GM12878 (cell line): ENCODE results near the gene PLAC8. TPM values are rescaled to one million over a fixed set of nuclear protein-coding genes. Genes with fewer than 3 reads are reported as not detected.

Source experiments
- ATAC-seq: fragments of 200-7000 bp; cut with Tn5 transposase; 3 replicates; pipeline ENCODE4 v1.9.1; 2020; ENCODE audit warnings: mild to moderate bottlenecking, moderate library complexity
- BruUV-seq: library from RNA; stranded (reverse); fragments of 400-500 nt; replicated peaks from 2 replicates; lab custom pipeline; 2021; lab: Mats Ljungman, UMichigan
- CTCF ChIA-PET: fragments of 300-600 bp; sonication (Branson Sonifier 250); formaldehyde crosslinking; extraction: SDS; loops from one replicate; lab custom pipeline; 2021; ENCODE audit warnings: inconsistent platforms; lab: Yijun Ruan, JAX
- POLR2A ChIA-PET: fragments of 350-600 bp; formaldehyde crosslinking; extraction: SDS; loops from one replicate; lab custom pipeline; 2021; ENCODE audit warnings: inconsistent platforms; lab: Charles Lee
- RAD21 ChIA-PET: fragments of 300-600 bp; sonication (Branson Sonifier 250); formaldehyde crosslinking; loops from one replicate; lab custom pipeline; 2023; ENCODE audit warnings: antibody characterized with exemption; ENCODE audit not compliant: unreplicated experiment; lab: Charles Lee
- SMC1A ChIA-PET: fragments of 300-600 bp; sonication (Branson Sonifier 250); formaldehyde crosslinking; loops from one replicate; lab custom pipeline; 2023; ENCODE audit not compliant: unreplicated experiment, uncharacterized antibody; lab: Charles Lee
- DNase-seq: peaks from one replicate; pipeline ENCODE4 v3.0.0-alpha.2; 2011; ENCODE audit warnings: low read depth, low spot score
- FAIRE-seq: peaks from 3 replicates; lab custom pipeline; 2011; peaks lifted over from hg19 to GRCh38; lab: Jason Lieb, UNC
- H2AFZ ChIP-seq: 2 replicates; pipeline ENCODE4 v1.6.0; 2011; ENCODE audit warnings: low read depth, low read length, control low read depth; ENCODE audit not compliant: control insufficient read depth
- H3K27ac ChIP-seq: 2 replicates; pipeline ENCODE4 v1.5.1; 2011; ENCODE audit warnings: control low read depth; ENCODE audit not compliant: control insufficient read depth, insufficient read depth
- H3K27me3 ChIP-seq, 2 experiments: replicated peaks in 1 of 2; 2 replicates each; pipeline versions ENCODE4 v1.6.0 to v1.6.1; 2011; ENCODE audit warnings: low read length in 1 of 2; ENCODE audit not compliant: control insufficient read depth in 2 of 2, insufficient read depth in 2 of 2
- H3K36me3 ChIP-seq, 2 experiments: 2 replicates each; pipeline ENCODE4 v1.5.1; 2011; ENCODE audit warnings: low read length in 1 of 2; ENCODE audit not compliant: control insufficient read depth in 2 of 2, insufficient read depth in 2 of 2
- H3K4me1 ChIP-seq: 2 replicates; pipeline ENCODE4 v1.6.1; 2011; ENCODE audit warnings: mild to moderate bottlenecking, low read length, moderate library complexity, mixed read lengths; ENCODE audit not compliant: control insufficient read depth, insufficient read depth
- H3K4me2 ChIP-seq: 2 replicates; pipeline ENCODE4 v1.6.0; 2011; ENCODE audit warnings: control low read depth; ENCODE audit not compliant: control insufficient read depth, insufficient read depth
- H3K4me3 ChIP-seq: fragments of 200-600 bp; sonication (generic); 2 replicates; pipeline ENCODE4 v1.5.1; 2016
- H3K79me2 ChIP-seq: 2 replicates; pipeline ENCODE4 v1.6.0; 2011; ENCODE audit warnings: low read length; ENCODE audit not compliant: control insufficient read depth, insufficient read depth
- H3K9ac ChIP-seq: 2 replicates; pipeline ENCODE4 v1.8.0; 2011; ENCODE audit warnings: low read length, control low read depth, mixed read lengths; ENCODE audit not compliant: control insufficient read depth, insufficient read depth
- H3K9me3 ChIP-seq: replicated peaks from 3 replicates; pipeline ENCODE4 v1.5.1; 2011; ENCODE audit warnings: mild to moderate bottlenecking, low read length; ENCODE audit not compliant: control insufficient read depth, insufficient read depth
- H4K20me1 ChIP-seq: 2 replicates; pipeline ENCODE4 v1.6.0; 2011; ENCODE audit not compliant: control insufficient read depth, insufficient read depth
- ASH2L ChIP-seq: fragments of 300-600, 200-600 bp; sonication (generic); IDR thresholded peaks from 2 replicates; pipeline ENCODE4 v1.6.1; 2017; ENCODE audit warnings: low read depth, mild to moderate bottlenecking, borderline replicate concordance
- BACH1 ChIP-seq: fragments of 450-650 bp; IDR thresholded peaks from 2 replicates; pipeline ENCODE4 v1.6.1; 2017; ENCODE audit warnings: mild to moderate bottlenecking, borderline replicate concordance
- CBFB ChIP-seq: IDR thresholded peaks from 2 replicates; pipeline ENCODE4 v1.6.1; 2016; ENCODE audit warnings: antibody characterized with exemption, low read depth
- ELK1 ChIP-seq: IDR thresholded peaks from 2 replicates; pipeline ENCODE4 v1.6.1; 2012; ENCODE audit warnings: low read depth, low read length, improper control_type of control experiment
- GATAD2B ChIP-seq: fragments of 450-650 bp; conservative IDR thresholded peaks from 2 replicates; pipeline ENCODE4 v1.6.1; 2017; ENCODE audit warnings: low read depth, mild to moderate bottlenecking, moderate library complexity
- IKZF1 ChIP-seq: fragments of 450-650 bp; conservative IDR thresholded peaks from 2 replicates; pipeline ENCODE4 v1.6.1; 2017; ENCODE audit warnings: antibody characterized with exemption, mild to moderate bottlenecking
- IKZF2 ChIP-seq, 2 experiments: fragments of 450-650 bp; IDR thresholded peaks; 2 replicates each; pipeline ENCODE4 v1.6.1; 2017; ENCODE audit warnings: mild to moderate bottlenecking in 2 of 2, moderate library complexity in 2 of 2
- IRF5 ChIP-seq: fragments of 450-650 bp; IDR thresholded peaks from 2 replicates; pipeline ENCODE4 v1.6.1; 2017; ENCODE audit warnings: borderline replicate concordance
- MAX ChIP-seq: IDR thresholded peaks from 2 replicates; pipeline ENCODE4 v1.6.1; 2012; ENCODE audit warnings: low read depth, low read length, improper control_type of control experiment
- MEF2B ChIP-seq: fragments of 450-650 bp; IDR thresholded peaks from 2 replicates; pipeline ENCODE4 v1.6.1; 2018; ENCODE audit warnings: mild to moderate bottlenecking, moderate library complexity; ENCODE audit not compliant: partially characterized antibody, poor library complexity, severe bottlenecking
- MTA2 ChIP-seq: fragments of 450-650 bp; IDR thresholded peaks from 2 replicates; pipeline ENCODE4 v1.6.1; 2016; ENCODE audit warnings: low read depth, mild to moderate bottlenecking, moderate library complexity
- NFIC ChIP-seq: IDR thresholded peaks from 2 replicates; pipeline ENCODE4 v1.6.1; 2012; ENCODE audit warnings: low read depth, mild to moderate bottlenecking, inconsistent platforms, low read length, moderate library complexity
- NFXL1 ChIP-seq: fragments of 450-650 bp; IDR thresholded peaks from 2 replicates; pipeline ENCODE4 v1.6.1; 2017; ENCODE audit warnings: antibody characterized with exemption, mild to moderate bottlenecking, borderline replicate concordance
- POLR2A ChIP-seq: IDR thresholded peaks from 2 replicates; pipeline ENCODE4 v1.6.1; 2011; ENCODE audit warnings: low read depth, mild to moderate bottlenecking, low read length
- RAD21 ChIP-seq: IDR thresholded peaks from 2 replicates; pipeline ENCODE4 v1.6.1; 2011; ENCODE audit warnings: mild to moderate bottlenecking, low read depth, low read length, moderate library complexity; ENCODE audit not compliant: insufficient read depth
- RELB ChIP-seq: fragments of 450-650 bp; IDR thresholded peaks from 2 replicates; pipeline ENCODE4 v1.6.1; 2017; ENCODE audit warnings: low read depth, mild to moderate bottlenecking, moderate library complexity
- TCF12 ChIP-seq: IDR thresholded peaks from 2 replicates; pipeline ENCODE4 v1.6.1; 2011; ENCODE audit warnings: low read depth, mild to moderate bottlenecking, low read length
- TCF3 ChIP-seq: IDR thresholded peaks from 2 replicates; pipeline ENCODE4 v1.6.1; 2012; ENCODE audit warnings: low read depth, mild to moderate bottlenecking, low read length, borderline replicate concordance; ENCODE audit not compliant: insufficient read depth
- ZNF207 ChIP-seq: fragments of 450-650 bp; IDR thresholded peaks from 2 replicates; pipeline ENCODE4 v1.6.1; 2014; ENCODE audit warnings: antibody characterized with exemption, mild to moderate bottlenecking, borderline replicate concordance
- WGBS: methylation state at CpG from one replicate; pipeline ENCODE4 v1.1.6; 2016; ENCODE audit warnings: low lambda C conversion rate; ENCODE audit not compliant: insufficient replicate concordance, insufficient coverage; ENCODE audit errors: missing lambda C conversion rate; 5-methylcytosine and 5-hydroxymethylcytosine counted together
- in situ Hi-C: fragments of 300-500 bp; cut with MboI; formaldehyde crosslinking; loops from 9 replicates; pipeline ENCODE4 v1.14.3; 2018; ENCODE audit warnings: mixed read lengths
- intact Hi-C: fragments of 100-400 bp; cut with micrococcal nuclease; formaldehyde crosslinking; loops from one replicate; pipeline ENCODE4 v1.14.2; 2022; ENCODE audit not compliant: unreplicated experiment
- polyA plus RNA-seq, 11 experiments: library from polyadenylated mRNA; depleted of rRNA in 4 of 11; unstranded in 6 of 11; stranded (reverse) in 5 of 11; fragments of >200 nt; fragmentation: Nextera tagmentation in 4 of 11; fragmentation: Illumina TruSeq in 1 of 11; extraction: Ambion mirVana in 4 of 11; extraction: Trizol in 1 of 11; gene quantifications; 1 replicate in 1 of 11; 2 replicates in 10 of 11; pipeline versions ENCODE4 v1.2.1 to v1.2.3, GENCODE V29; 2011 to 2016; ENCODE audit warnings: inconsistent platforms in 2 of 11, missing spikeins in 2 of 11, low read depth in 1 of 11
- total RNA-seq, 4 experiments: library from RNA; depleted of rRNA in 3 of 4; stranded (reverse); fragments of >200 nt in 3 of 4; fragmentation: Illumina TruSeq in 1 of 4; extraction: Trizol in 1 of 4; gene quantifications; 2 replicates each; pipeline versions ENCODE4 v1.2.1 to v1.2.3, GENCODE V29; 2013 to 2021

The PLAC8 gene
- total and polyA plus RNA-seq, 10 of the 15 experiments (the other 5 are each of a cell fraction or from before 2014, with no cell fraction given): 214 to 841 (median 348) TPM

GRCh38 chr4:83110223-83110945 lies 4.1 kb downstream of the PLAC8 start:
- intact Hi-C loops: loop anchor here (1.0 to 5.0 kb wide), 6 partner anchors 36 to 218 kb away; partner anchors contain the start of gene SEC31A
- H3K4me3 ChIP-seq: peak overlapping the region; percentile 78
- H3K9ac ChIP-seq: peak overlapping the region; percentile 86
- H4K20me1 ChIP-seq: no peaks in the 10 kb centered on the region
- H2AFZ ChIP-seq: peak overlapping the region; percentile 59
- 0% methylated on average over 18 of the region's 18 CpGs for WGBS
- ChIA-PET POLR2A (interaction anchor here (0.7 to 8.0 kb wide), 12 partner anchors 13 to 170 kb away, joined by 3 to 77 read pairs (median 5); partner anchors contain the start of gene COPS4), CTCF (interaction anchor here (0.6 to 6.4 kb wide), 27 partner anchors 9 to 173 kb away, joined by 3 to 43 read pairs (median 6); no protein-coding TSS in a partner anchor), RAD21 (interaction anchor here (0.7 to 7.0 kb wide), 24 partner anchors 9 to 204 kb away, joined by 3 to 127 read pairs (median 6); partner anchors contain the start of genes COPS4 and COQ2), SMC1A (interaction anchor here (0.6 to 9.7 kb wide), 25 partner anchors 12 to 173 kb away, joined by 3 to 183 read pairs (median 6); partner anchors contain the start of genes COPS4 and COQ2)
- no peaks in the 10 kb centered on the region for H3K27me3 ChIP-seq
- H3K4me1 ChIP-seq: peaks cover 14% of the 10 kb centered on the region
- H3K79me2 ChIP-seq: peaks cover 90% of the 10 kb centered on the region
- H3K36me3 ChIP-seq: no peaks in the 10 kb centered on the region; a peak in 1 of 4 replicates
- TSS peak; percentile 82 for BruUV-seq
- no peaks in the 10 kb centered on the region for H3K9me3 ChIP-seq
- FAIRE-seq (peak; percentile 75), ATAC-seq (peak; percentile 80), DNase-seq (peak; percentile 90)
- H3K4me2 ChIP-seq: peak overlapping the region; percentile 51
- H3K27ac ChIP-seq: peak overlapping the region; percentile 71
- in situ Hi-C loops: loop anchor here (5.0 kb wide), 1 partner anchor 107 kb away; no protein-coding TSS in a partner anchor
- TF ChIP-seq TCF3 (peak; percentile 81), MAX (peak; percentile 89), ASH2L (no peak), CBFB (no peak), NFIC (peak; percentile 51; the same call in 1 of the 2 replicates), TCF12 (peak; percentile 89), IRF5 (no peak), NFXL1 (no peak), GATAD2B (peak; percentile 48), BACH1 (no peak; the same call in 1 of the 2 replicates), RAD21 (peak; percentile 46), RELB (peak; percentile 82), IKZF1 (peak; percentile 89), MEF2B (peak; percentile 46), ZNF207 (no peak), MTA2 (peak; percentile 66), ELK1 (peak; percentile 90), POLR2A (peak; percentile 67), IKZF2 (IDR thresholded peaks at IDR 0.05) (peak; percentile 88 to 91)
